H1 (cell line): ENCODE data around the gene NMRK2. TPM values are rescaled to one million over a fixed set of nuclear protein-coding genes. Genes with fewer than 3 reads are reported as not detected.

Experiments used
- CTCF ChIA-PET: fragments of 300-600 bp; sonication (Branson Sonifier 250); formaldehyde crosslinking; loops from one replicate; lab custom pipeline; 2021; ENCODE audit not compliant: partially characterized antibody; lab: Charles Lee
- POLR2A ChIA-PET: fragments of 300-600 bp; sonication (Branson Sonifier 250); formaldehyde crosslinking; loops from one replicate; lab custom pipeline; 2021; ENCODE audit warnings: inconsistent platforms; ENCODE audit not compliant: partially characterized antibody; lab: Charles Lee
- DNase-seq, 2 experiments: peaks; one replicate each; pipeline versions ENCODE4 v3.0.0 to v3.0.0-alpha.2; 2010 to 2022; ENCODE audit warnings: low spot score in 2 of 2, low read depth in 1 of 2, mixed read lengths in 1 of 2
- FAIRE-seq: peaks from 2 replicates; lab custom pipeline; 2011; peaks lifted over from hg19 to GRCh38; lab: Jason Lieb, UNC
- H2AFZ ChIP-seq: 2 replicates; pipeline ENCODE4 v1.8.1; 2012; ENCODE audit warnings: low read length, inconsistent platforms
- H2AK5ac ChIP-seq: 2 replicates; pipeline ENCODE4 v1.6.1; 2013; ENCODE audit warnings: low read depth, low read length
- H2BK120ac ChIP-seq: replicated peaks from 2 replicates; pipeline ENCODE3; 2013; ENCODE audit warnings: low read depth, low read length, inconsistent platforms
- H2BK12ac ChIP-seq: 2 replicates; pipeline ENCODE4 v1.6.1; 2013; ENCODE audit warnings: low read depth, low read length
- H2BK15ac ChIP-seq: 2 replicates; pipeline ENCODE4 v1.6.1; 2013; ENCODE audit warnings: low read length
- H2BK20ac ChIP-seq: 2 replicates; pipeline ENCODE4 v1.6.1; 2013; ENCODE audit warnings: low read length
- H2BK5ac ChIP-seq: 2 replicates; pipeline ENCODE4 v1.6.1; 2013; ENCODE audit warnings: low read depth, low read length
- H3K14ac ChIP-seq: 2 replicates; pipeline ENCODE4 v1.6.1; 2013; ENCODE audit warnings: inconsistent platforms; ENCODE audit not compliant: insufficient read length
- H3K18ac ChIP-seq: 2 replicates; pipeline ENCODE4 v1.6.1; 2013; ENCODE audit warnings: low read length; ENCODE audit errors: extremely low read depth
- H3K23ac ChIP-seq: 2 replicates; pipeline ENCODE4 v1.6.1; 2013; ENCODE audit warnings: inconsistent platforms; ENCODE audit not compliant: insufficient read length
- H3K23me2 ChIP-seq: 2 replicates; pipeline ENCODE4 v1.6.1; 2013; ENCODE audit warnings: low read depth, low read length
- H3K27ac ChIP-seq: 2 replicates; pipeline ENCODE4 v1.6.1; 2011; ENCODE audit warnings: low read depth, low read length, inconsistent platforms
- H3K27me3 ChIP-seq, 4 experiments: replicated peaks in 1 of 4; 1 replicate in 1 of 4; 2 replicates in 3 of 4; pipeline versions ENCODE4 v1.6.1 to v1.8.1; 2011 to 2013; ENCODE audit warnings: low read length in 3 of 4, mild to moderate bottlenecking in 3 of 4, inconsistent platforms in 2 of 4, mixed read lengths in 2 of 4, moderate library complexity in 1 of 4; ENCODE audit not compliant: control insufficient read depth in 3 of 4, insufficient read depth in 3 of 4; ENCODE audit errors: extremely low read depth in 1 of 4
- H3K36me3 ChIP-seq, 4 experiments: 2 replicates each; pipeline versions ENCODE4 v1.6.1 to v1.8.1; 2011 to 2013; ENCODE audit warnings: mild to moderate bottlenecking in 4 of 4, low read length in 3 of 4, moderate library complexity in 2 of 4, control low read depth in 1 of 4, inconsistent platforms in 1 of 4; ENCODE audit not compliant: insufficient read depth in 4 of 4, control insufficient read depth in 2 of 4
- H3K4ac ChIP-seq: replicated peaks from 2 replicates; pipeline ENCODE3; 2013; ENCODE audit warnings: low read length, low read depth, mixed read lengths, inconsistent platforms; ENCODE audit not compliant: insufficient read length
- H3K4me1 ChIP-seq, 4 experiments: replicated peaks in 1 of 4; 1 replicate in 1 of 4; 2 replicates in 3 of 4; pipeline versions ENCODE4 v1.6.1 to v1.8.1; 2011 to 2013; ENCODE audit warnings: low read length in 3 of 4, inconsistent platforms in 2 of 4, mixed read lengths in 1 of 4; ENCODE audit not compliant: insufficient read depth in 4 of 4, control insufficient read depth in 3 of 4
- H3K4me2 ChIP-seq, 2 experiments: 2 replicates each; pipeline versions ENCODE4 v1.6.1 to v1.8.1; 2011 to 2013; ENCODE audit warnings: low read depth in 2 of 2, low read length in 2 of 2, control low read depth in 1 of 2, inconsistent platforms in 1 of 2, mild to moderate bottlenecking in 1 of 2; ENCODE audit not compliant: insufficient read depth in 1 of 2
- H3K4me3 ChIP-seq, 4 experiments: fragments of 200-600, 300-600 bp in 1 of 4; sonication (generic), shearing (Covaris generic), sonication (Bioruptor Twin) in 1 of 4; 2 replicates each; pipeline versions ENCODE4 v1.5.1 to v1.8.1; 2011 to 2016; ENCODE audit warnings: low read length in 4 of 4, low read depth in 3 of 4, control low read depth in 2 of 4, inconsistent platforms in 2 of 4, mild to moderate bottlenecking in 2 of 4, mixed read lengths in 1 of 4, moderate library complexity in 1 of 4; ENCODE audit not compliant: insufficient read depth in 2 of 4; ENCODE audit errors: extremely low read depth in 1 of 4
- H3K56ac ChIP-seq: replicated peaks from 2 replicates; pipeline ENCODE3; 2013; ENCODE audit warnings: low read depth, mild to moderate bottlenecking, mixed read lengths, low read length, inconsistent platforms; ENCODE audit not compliant: insufficient read length
- H3K79me1 ChIP-seq: 2 replicates; pipeline ENCODE4 v1.6.1; 2013; ENCODE audit warnings: low read depth, low read length, control low read depth
- H3K79me2 ChIP-seq, 2 experiments: 2 replicates each; pipeline versions ENCODE4 v1.6.1 to v1.8.1; 2012 to 2013; ENCODE audit warnings: low read length in 2 of 2, mild to moderate bottlenecking in 2 of 2, inconsistent platforms in 1 of 2; ENCODE audit not compliant: insufficient read depth in 2 of 2, control insufficient read depth in 1 of 2
- H3K9ac ChIP-seq, 4 experiments: replicated peaks in 1 of 4; 1 replicate in 1 of 4; 2 replicates in 3 of 4; pipeline versions ENCODE4 v1.6.1 to v1.8.1; 2011 to 2013; ENCODE audit warnings: low read depth in 3 of 4, low read length in 3 of 4, control low read depth in 2 of 4, mild to moderate bottlenecking in 2 of 4, moderate library complexity in 2 of 4, inconsistent platforms in 1 of 4; ENCODE audit errors: extremely low read depth in 1 of 4
- H3K9me3 ChIP-seq, 2 experiments: 2 replicates each; pipeline versions ENCODE4 v1.6.1 to v1.8.1; 2012 to 2013; ENCODE audit warnings: mild to moderate bottlenecking in 2 of 2, moderate library complexity in 2 of 2, control low read depth in 1 of 2, inconsistent platforms in 1 of 2, low read depth in 1 of 2, low read length in 1 of 2, mixed read lengths in 1 of 2; ENCODE audit not compliant: insufficient read depth in 2 of 2
- H4K20me1 ChIP-seq, 2 experiments: replicated peaks in 1 of 2; 2 replicates each; pipeline versions ENCODE3 to v1.8.1; 2011 to 2013; ENCODE audit warnings: inconsistent platforms in 2 of 2, low read length in 2 of 2, mild to moderate bottlenecking in 1 of 2; ENCODE audit not compliant: insufficient read depth in 2 of 2, control insufficient read depth in 1 of 2
- H4K5ac ChIP-seq: 2 replicates; pipeline ENCODE4 v1.6.1; 2013; ENCODE audit warnings: low read length, low read depth, mixed read lengths, inconsistent platforms; ENCODE audit not compliant: insufficient read length
- H4K8ac ChIP-seq: 2 replicates; pipeline ENCODE4 v1.8.0; 2013; ENCODE audit warnings: mild to moderate bottlenecking, moderate library complexity, low read length, inconsistent platforms; ENCODE audit not compliant: insufficient read depth; ENCODE audit errors: extremely low read depth
- H4K91ac ChIP-seq: replicated peaks from 2 replicates; pipeline ENCODE3; 2013; ENCODE audit warnings: low read length, mixed read lengths, inconsistent platforms; ENCODE audit not compliant: insufficient read length
- BCL11A ChIP-seq, 2 experiments: IDR thresholded peaks; one replicate each; pipeline ENCODE4 v1.6.1; 2011; ENCODE audit warnings: low read depth in 2 of 2, low read length in 2 of 2, mild to moderate bottlenecking in 2 of 2
- POLR2A ChIP-seq, 2 experiments: IDR thresholded peaks; 1 replicate in 1 of 2; 2 replicates in 1 of 2; pipeline ENCODE4 v1.6.1; 2011; ENCODE audit warnings: low read depth in 2 of 2, low read length in 2 of 2, mild to moderate bottlenecking in 2 of 2; ENCODE audit errors: control extremely low read depth in 1 of 2
- WGBS, 2 experiments: shearing (Covaris generic) in 1 of 2; methylation state at CpG; one replicate each; pipeline versions ENCODE4 v1.1.6 to v1.1.7; 2013 to 2015; ENCODE audit warnings: low lambda C conversion rate in 2 of 2, mixed read lengths in 2 of 2, inconsistent platforms in 1 of 2, low coverage in 1 of 2, missing lambda C conversion rate in 1 of 2; ENCODE audit not compliant: insufficient replicate concordance in 2 of 2, insufficient coverage in 1 of 2, insufficient read length in 1 of 2; ENCODE audit errors: extremely low coverage in 1 of 2, missing lambda C conversion rate in 1 of 2; 5-methylcytosine and 5-hydroxymethylcytosine counted together
- polyA plus RNA-seq, 7 experiments: library from polyadenylated mRNA; depleted of rRNA in 3 of 7; stranded (reverse) in 5 of 7; unstranded in 2 of 7; fragments of >200 nt in 5 of 7; fragments of 200-250 nt in 2 of 7; gene quantifications; 1 replicate in 5 of 7; 2 replicates in 1 of 7; 4 replicates in 1 of 7; pipeline versions ENCODE4 v1.2.1 to v1.2.3, GENCODE V29; 2011 to 2013; ENCODE audit warnings: missing spikeins in 2 of 7, mixed read lengths in 2 of 7
- total RNA-seq: library from RNA; stranded (reverse); fragmentation: NEBNext Ultra II Directional; extraction: Animal tissue kit (Norgen Biotek cat#: 25700); gene quantifications from 2 replicates; pipeline ENCODE4 v1.2.1, GENCODE V29; 2021

NMRK2 gene
- total and polyA plus RNA-seq, 2 of the 8 experiments (the other 6 are each of a cell fraction or from before 2014, with no cell fraction given) = 87.4 to 206 TPM

DNA sequence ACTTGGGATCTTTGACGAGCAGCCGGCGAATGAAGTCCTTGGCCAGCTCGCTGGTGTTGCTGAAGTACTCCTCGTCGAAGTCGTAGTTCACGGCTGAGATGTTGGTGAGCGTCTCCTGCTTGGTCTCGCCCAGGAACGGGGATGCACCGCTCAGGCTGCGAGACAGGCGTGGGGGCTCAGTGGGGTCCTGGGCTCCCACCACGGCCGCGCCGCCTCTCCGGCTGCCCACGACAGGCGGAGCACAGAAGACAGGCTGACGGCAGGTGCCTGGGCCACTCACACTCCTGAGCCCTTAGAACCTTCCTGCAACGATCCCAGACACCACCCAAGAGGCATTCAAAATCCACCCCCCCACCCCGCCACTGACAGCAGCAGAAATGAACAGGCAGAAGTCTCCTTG, 28.1 kb downstream of the NMRK2 start:
- no peak overlapping the region for H2BK12ac ChIP-seq
- ChIA-PET CTCF (no interaction called here), POLR2A (interaction anchor here (24.8 kb wide), 1 partner anchor 20 kb away, joined by 870 read pairs; the partner anchor contains the start of gene EEF2)
- no peaks in the 10 kb centered on the region for H3K27me3 ChIP-seq
- FAIRE-seq = no peak
- peaks cover 0 to 6% of the 10 kb centered on the region in 2 experiments; a peak in 1 of 4 replicates for H3K79me2 ChIP-seq
- H3K4me3 ChIP-seq = no peak overlapping the region
- no peak overlapping the region for H3K23ac ChIP-seq
- peaks cover 19 to 65% (median 42%) of the 10 kb centered on the region in 4 experiments for H3K36me3 ChIP-seq
- H3K27ac ChIP-seq = no peak overlapping the region
- no peak overlapping the region for H3K4ac ChIP-seq
- 97% methylated on average over 21 of the region's 24 CpGs; no CpG with 5 or more reads in 1 of the 2 experiments for WGBS, 2 experiments
- H3K18ac ChIP-seq = no peak overlapping the region
- no peak overlapping the region for H2BK120ac ChIP-seq
- TF ChIP-seq BCL11A (IDR thresholded peaks at IDR 0.05; ENCODE audit: low read depth in 2 of 2, low read length in 2 of 2) (no peak), POLR2A (IDR thresholded peaks at IDR 0.05; ENCODE audit: control extremely low read depth in 1 of 2, low read depth in 2 of 2, low read length in 2 of 2) (peak in 1 of 2 experiments; percentile 20; a peak in 1 of 3 replicates)
- DNase-seq = no peak
- no peaks in the 10 kb centered on the region for H3K9me3 ChIP-seq
- H3K23me2 ChIP-seq = no peaks in the 10 kb centered on the region
- H3K9ac ChIP-seq = no peak overlapping the region
- no peak overlapping the region for H2BK20ac ChIP-seq
- no peak overlapping the region for H3K14ac ChIP-seq
- no peak overlapping the region for H4K5ac ChIP-seq
- 0 out of 7 replicates have a peak, but pooled peaks cover 0 to 3% (median 0%) of the 10 kb centered on the region in 4 experiments for H3K4me1 ChIP-seq
- no peak overlapping the region for H4K91ac ChIP-seq
- H2BK5ac ChIP-seq = no peak overlapping the region
- H4K20me1 ChIP-seq = peaks cover 5 to 13% of the 10 kb centered on the region in 2 experiments
- no peak overlapping the region for H3K56ac ChIP-seq
- no peak overlapping the region for H3K4me2 ChIP-seq
- no peak overlapping the region for H2AK5ac ChIP-seq
- no peak overlapping the region for H2AFZ ChIP-seq
- peaks cover 6% of the 10 kb centered on the region for H3K79me1 ChIP-seq
- no peak overlapping the region for H2BK15ac ChIP-seq
- no peak overlapping the region for H4K8ac ChIP-seq
